ENCODE data around the gene OR5P2.
A peak's percentile ranks its signal among the peaks of the same experiment; 100 is the strongest.
"Not testable (repeated sequence)": the region's sequence is repeated elsewhere in the genome, so short reads cannot be mapped to it uniquely, and the experiment has no call there.

OR5P2 gene

GRCh38 chr11:7775689-7776088 lies 21.1 kb downstream of the OR5P2 start:
- TF ChIP-seq POLR2A (IDR thresholded peaks at IDR 0.05; ENCODE audit: extremely low read depth, insufficient read length): no peak
- TF ChIP-seq MAX (IDR thresholded peaks at IDR 0.05; ENCODE audit: low read depth, low read length): no peak
- TF ChIP-seq CTCF (IDR thresholded peaks at IDR 0.05; ENCODE audit: low read depth, low read length): no peak
- no peak for DNase-seq (ENCODE audit: low read depth)
- H3K4me3 ChIP-seq (ENCODE audit: low read depth, low read length): no peak overlapping the region

GRCh38 chr11:7764301-7764700 lies 32.4 kb downstream of the OR5P2 start:
- H3K4me3 ChIP-seq (ENCODE audit: low read depth, low read length); DNase-seq (ENCODE audit: low read depth): not testable (repeated sequence)

- no peak for TF ChIP-seq MYC (IDR thresholded peaks at IDR 0.05; ENCODE audit: low read depth, low read length)
- TF ChIP-seq MAX (IDR thresholded peaks at IDR 0.05; ENCODE audit: low read depth, low read length): no peak
- no peak for TF ChIP-seq POLR2A (IDR thresholded peaks at IDR 0.05; ENCODE audit: extremely low read depth, insufficient read length)
- TF ChIP-seq CTCF (IDR thresholded peaks at IDR 0.05; ENCODE audit: low read depth, low read length): no peak
- DNase-seq (ENCODE audit: low read depth): peak; percentile 36
- H3K4me3 ChIP-seq (ENCODE audit: low read depth, low read length): no peak overlapping the region
Observed at GRCh38 chr11:7759010-7759409, 37.7 kb downstream of the OR5P2 start.

- TF ChIP-seq MYC (IDR thresholded peaks at IDR 0.05; ENCODE audit: low read depth, low read length) (no peak), POLR2A (IDR thresholded peaks at IDR 0.05; ENCODE audit: extremely low read depth, insufficient read length) (no peak), MAX (IDR thresholded peaks at IDR 0.05; ENCODE audit: low read depth, low read length) (no peak), CTCF (IDR thresholded peaks at IDR 0.05; ENCODE audit: low read depth, low read length) (no peak)
- peak; percentile 33 for DNase-seq (ENCODE audit: low read depth)
- no peak overlapping the region for H3K4me3 ChIP-seq (ENCODE audit: low read depth, low read length)
Observed at GRCh38 chr11:7749456-7749855, 47.3 kb downstream of the OR5P2 start.

Data from NB4 (cell line).